Measurements from ENCODE around the gene SDCBP2. TPM values are rescaled to one million over a fixed set of nuclear protein-coding genes. Genes with fewer than 3 reads are reported as not detected.

SDCBP2 gene
- total RNA-seq, 1 experiment from 2014 or later, result 3.3 TPM

GRCh38 chr20:1275919-1276318 is 53.0 kb downstream of the SDCBP2 start:
- ATAC-seq (no peak), DNase-seq (ENCODE audit: low spot score) (no peak)
- TF ChIP-seq EMX1 (CRISPR knock-in tag; IDR thresholded peaks at IDR 0.05) (no peak), OVOL2 (CRISPR knock-in tag; IDR thresholded peaks at IDR 0.05; ENCODE audit: borderline replicate concordance) (no peak), FOXK1 (CRISPR knock-in tag; IDR thresholded peaks at IDR 0.05) (no peak), MYBL2 (CRISPR knock-in tag; IDR thresholded peaks at IDR 0.05) (no peak), TEAD1 (CRISPR knock-in tag; IDR thresholded peaks at IDR 0.05) (no peak), FOXP4 (CRISPR knock-in tag; IDR thresholded peaks at IDR 0.05) (no peak), IRF2 (CRISPR knock-in tag; IDR thresholded peaks at IDR 0.05; ENCODE audit: borderline replicate concordance, low read depth) (no peak), CREB1 (CRISPR knock-in tag; IDR thresholded peaks at IDR 0.05) (no peak), SOX15 (CRISPR knock-in tag; IDR thresholded peaks at IDR 0.05) (no peak), PRRX2 (CRISPR knock-in tag; IDR thresholded peaks at IDR 0.05) (no peak), RORB (CRISPR knock-in tag; IDR thresholded peaks at IDR 0.05) (no peak), ZNF317 (CRISPR knock-in tag; IDR thresholded peaks at IDR 0.05; ENCODE audit: borderline replicate concordance, low read depth) (no peak), USF2 (CRISPR knock-in tag; IDR thresholded peaks at IDR 0.05) (no peak), TCF7 (CRISPR knock-in tag; IDR thresholded peaks at IDR 0.05; ENCODE audit: low read depth) (no peak), NFATC4 (CRISPR knock-in tag; IDR thresholded peaks at IDR 0.05) (no peak), ZNF138 (CRISPR knock-in tag; conservative IDR thresholded peaks at IDR 0.05) (no peak)
- TF ChIP-seq, protein P1, sequence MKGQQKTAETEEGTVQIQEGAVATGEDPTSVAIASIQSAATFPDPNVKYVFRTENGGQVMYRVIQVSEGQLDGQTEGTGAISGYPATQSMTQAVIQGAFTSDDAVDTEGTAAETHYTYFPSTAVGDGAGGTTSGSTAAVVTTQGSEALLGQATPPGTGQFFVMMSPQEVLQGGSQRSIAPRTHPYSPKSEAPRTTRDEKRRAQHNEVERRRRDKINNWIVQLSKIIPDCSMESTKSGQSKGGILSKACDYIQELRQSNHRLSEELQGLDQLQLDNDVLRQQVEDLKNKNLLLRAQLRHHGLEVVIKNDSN (CRISPR knock-in tag; IDR thresholded peaks at IDR 0.05), result no peak
- TF ChIP-seq, protein P2, sequence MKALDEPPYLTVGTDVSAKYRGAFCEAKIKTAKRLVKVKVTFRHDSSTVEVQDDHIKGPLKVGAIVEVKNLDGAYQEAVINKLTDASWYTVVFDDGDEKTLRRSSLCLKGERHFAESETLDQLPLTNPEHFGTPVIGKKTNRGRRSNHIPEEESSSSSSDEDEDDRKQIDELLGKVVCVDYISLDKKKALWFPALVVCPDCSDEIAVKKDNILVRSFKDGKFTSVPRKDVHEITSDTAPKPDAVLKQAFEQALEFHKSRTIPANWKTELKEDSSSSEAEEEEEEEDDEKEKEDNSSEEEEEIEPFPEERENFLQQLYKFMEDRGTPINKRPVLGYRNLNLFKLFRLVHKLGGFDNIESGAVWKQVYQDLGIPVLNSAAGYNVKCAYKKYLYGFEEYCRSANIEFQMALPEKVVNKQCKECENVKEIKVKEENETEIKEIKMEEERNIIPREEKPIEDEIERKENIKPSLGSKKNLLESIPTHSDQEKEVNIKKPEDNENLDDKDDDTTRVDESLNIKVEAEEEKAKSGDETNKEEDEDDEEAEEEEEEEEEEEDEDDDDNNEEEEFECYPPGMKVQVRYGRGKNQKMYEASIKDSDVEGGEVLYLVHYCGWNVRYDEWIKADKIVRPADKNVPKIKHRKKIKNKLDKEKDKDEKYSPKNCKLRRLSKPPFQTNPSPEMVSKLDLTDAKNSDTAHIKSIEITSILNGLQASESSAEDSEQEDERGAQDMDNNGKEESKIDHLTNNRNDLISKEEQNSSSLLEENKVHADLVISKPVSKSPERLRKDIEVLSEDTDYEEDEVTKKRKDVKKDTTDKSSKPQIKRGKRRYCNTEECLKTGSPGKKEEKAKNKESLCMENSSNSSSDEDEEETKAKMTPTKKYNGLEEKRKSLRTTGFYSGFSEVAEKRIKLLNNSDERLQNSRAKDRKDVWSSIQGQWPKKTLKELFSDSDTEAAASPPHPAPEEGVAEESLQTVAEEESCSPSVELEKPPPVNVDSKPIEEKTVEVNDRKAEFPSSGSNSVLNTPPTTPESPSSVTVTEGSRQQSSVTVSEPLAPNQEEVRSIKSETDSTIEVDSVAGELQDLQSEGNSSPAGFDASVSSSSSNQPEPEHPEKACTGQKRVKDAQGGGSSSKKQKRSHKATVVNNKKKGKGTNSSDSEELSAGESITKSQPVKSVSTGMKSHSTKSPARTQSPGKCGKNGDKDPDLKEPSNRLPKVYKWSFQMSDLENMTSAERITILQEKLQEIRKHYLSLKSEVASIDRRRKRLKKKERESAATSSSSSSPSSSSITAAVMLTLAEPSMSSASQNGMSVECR (CRISPR knock-in tag; IDR thresholded peaks at IDR 0.05; ENCODE audit: borderline replicate concordance), result no peak
- POLR2A ChIA-PET, result no interaction called here
- Mint-ChIP-seq H3K9me3 (no peaks in the 10 kb centered on the region), H3K36me3 (no peaks in the 10 kb centered on the region), H3K27me3 (ENCODE audit: low read depth) (no peaks in the 10 kb centered on the region), H3K27ac (no peak overlapping the region), H3K4me1 (no peaks in the 10 kb centered on the region), H3K4me3 (no peak overlapping the region)
- CTCF ChIA-PET, result interaction anchor here (0.7 to 1.9 kb wide), 2 partner anchors 25 to 37 kb away, joined by 3 to 7 read pairs; no protein-coding TSS in a partner anchor

GRCh38 chr20:1274485-1275311 is 54.2 kb downstream of the SDCBP2 start:
- ChIA-PET CTCF (interaction anchor here (1.9 kb wide), 1 partner anchor 38 kb away, joined by 7 read pairs; no protein-coding TSS in a partner anchor), POLR2A (no interaction called here)
- H3K4me3 Mint-ChIP-seq, result no peak overlapping the region
- H3K27me3 Mint-ChIP-seq (ENCODE audit: low read depth), result no peaks in the 10 kb centered on the region
- DNase-seq (ENCODE audit: low spot score) (no peak), ATAC-seq (peak; percentile 41; the same call in 1 of the 2 replicates)
- H3K36me3 Mint-ChIP-seq, result no peaks in the 10 kb centered on the region
- no peak overlapping the region for H3K27ac Mint-ChIP-seq
- no peaks in the 10 kb centered on the region for H3K9me3 Mint-ChIP-seq
- no peaks in the 10 kb centered on the region for H3K4me1 Mint-ChIP-seq
- TF ChIP-seq JAZF1 (CRISPR knock-in tag; IDR thresholded peaks at IDR 0.05) (no peak), FOXK1 (CRISPR knock-in tag; IDR thresholded peaks at IDR 0.05) (no peak), PREB (CRISPR knock-in tag; IDR thresholded peaks at IDR 0.05; ENCODE audit: borderline replicate concordance) (no peak), ERG (CRISPR knock-in tag; IDR thresholded peaks at IDR 0.05) (no peak), RORB (CRISPR knock-in tag; IDR thresholded peaks at IDR 0.05) (no peak), ZBTB21 (CRISPR knock-in tag; IDR thresholded peaks at IDR 0.05; ENCODE audit: borderline replicate concordance) (no peak), IRF2 (CRISPR knock-in tag; IDR thresholded peaks at IDR 0.05; ENCODE audit: borderline replicate concordance, low read depth) (no peak), ATF1 (CRISPR knock-in tag; IDR thresholded peaks at IDR 0.05) (no peak), ELF4 (CRISPR knock-in tag; IDR thresholded peaks at IDR 0.05; ENCODE audit: low read depth) (no peak), ESRRA (CRISPR knock-in tag; IDR thresholded peaks at IDR 0.05; ENCODE audit: borderline replicate concordance) (no peak)
